SU-DHL-6 (cell line): ENCODE results near the gene NKD1.

ENCODE experiments used
- CTCF ChIP-seq: fragments of 200-600 bp; sonication (generic); IDR thresholded peaks from one replicate; pipeline ENCODE4 v1.5.1; 2017; ENCODE audit warnings: antibody characterized with exemption, mild to moderate bottlenecking, low read length, moderate library complexity; ENCODE audit not compliant: insufficient read depth, poor library complexity, severe bottlenecking
- EZH2phosphoT487 ChIP-seq: fragments of 200-600 bp; sonication (generic), shearing (Covaris generic); conservative IDR thresholded peaks from 2 replicates; pipeline ENCODE4 v1.6.1; 2018; ENCODE audit warnings: mild to moderate bottlenecking, antibody characterized with exemption, low read length, moderate library complexity, mixed read lengths

GRCh38 chr16:50616386-50616785, 68.2 kb downstream of the NKD1 start:
- TF ChIP-seq CTCF = no peak
- no peak for TF ChIP-seq EZH2phosphoT487
